ENCODE results near the gene KRT14. TPM values are rescaled to one million over a fixed set of nuclear protein-coding genes. Genes with fewer than 3 reads are reported as not detected.
"Not testable (repeated sequence)": the region's sequence is repeated elsewhere in the genome, so short reads cannot be mapped to it uniquely, and the experiment has no call there.

The KRT14 gene
- total and polyA plus RNA-seq, 2 donors = 0.14 TPM; not detected in 1

GRCh38 chr17:41627316-41628072 is 40.8 kb upstream of the KRT14 start:
- H3K36me3 ChIP-seq (ENCODE audit: insufficient read depth) = no peaks in the 10 kb centered on the region
- no peak overlapping the region for H3K4me3 ChIP-seq (ENCODE audit: low read depth, low read length)
- peaks cover 2% of the 10 kb centered on the region for H3K4me1 ChIP-seq (ENCODE audit: insufficient read depth)
- DNase-seq (ENCODE audit: extremely low spot score) = no peak
- no peak overlapping the region for H3K27ac ChIP-seq (ENCODE audit: low read depth)
- 86% methylated on average over 23 of the region's 23 CpGs for WGBS

DNA sequence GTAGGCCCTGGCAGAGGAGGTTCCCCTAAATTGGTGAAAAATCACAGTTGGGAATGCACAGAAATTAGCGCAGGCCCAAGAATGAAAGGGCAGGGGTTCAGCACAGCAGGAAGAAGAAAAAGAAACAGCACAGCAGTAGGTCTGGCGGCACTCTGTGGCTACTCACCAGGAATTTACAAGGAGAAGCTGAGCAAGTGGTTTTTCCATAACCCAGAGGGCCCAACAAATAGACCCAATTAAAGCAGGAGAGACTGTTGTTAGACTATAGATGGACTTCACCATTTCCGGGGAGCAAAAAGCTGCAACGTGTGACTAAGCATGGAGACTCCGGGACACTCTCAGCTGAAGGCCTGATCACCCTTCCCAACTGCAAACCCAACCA is 40.2 kb upstream of the KRT14 start:
- not testable (repeated sequence) for H3K36me3 ChIP-seq (ENCODE audit: insufficient read depth); H3K4me3 ChIP-seq (ENCODE audit: low read depth, low read length); H3K4me1 ChIP-seq (ENCODE audit: insufficient read depth); DNase-seq (ENCODE audit: extremely low spot score); H3K27ac ChIP-seq (ENCODE audit: low read depth)
- WGBS = 82% methylated on average over 5 of the region's 5 CpGs

- not testable (repeated sequence) for DNase-seq (ENCODE audit: extremely low spot score)
These were observed 39.6 kb upstream of the KRT14 start for GRCh38 chr17:41626028-41626913.

DNA sequence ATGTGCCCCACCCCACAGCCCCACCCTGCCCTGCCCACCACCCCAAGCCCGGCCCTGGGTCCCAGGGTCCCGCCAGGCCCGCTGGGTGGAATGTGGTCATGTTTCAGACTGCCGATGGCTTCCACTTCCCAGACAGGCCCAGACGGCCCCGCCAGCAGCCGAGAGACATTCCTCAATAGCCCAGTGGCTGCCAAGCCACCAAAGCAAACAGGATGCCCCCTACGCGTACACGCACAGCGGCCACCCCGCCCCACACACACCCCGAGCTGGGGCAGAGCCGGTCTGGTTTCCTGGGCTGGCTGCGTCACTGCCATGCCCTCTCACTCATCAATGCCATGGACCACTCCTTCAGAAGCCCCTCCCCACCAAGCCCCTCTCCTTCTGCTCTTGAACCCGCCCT is 38.9 kb upstream of the KRT14 start:
- no peaks in the 10 kb centered on the region for H3K36me3 ChIP-seq (ENCODE audit: insufficient read depth)
- H3K4me1 ChIP-seq (ENCODE audit: insufficient read depth) = peaks cover 2% of the 10 kb centered on the region
- H3K4me3 ChIP-seq (ENCODE audit: low read depth, low read length) = no peak overlapping the region
- WGBS = 77% methylated on average over 16 of the region's 16 CpGs
- H3K27ac ChIP-seq (ENCODE audit: low read depth) = no peak overlapping the region
- no peak for DNase-seq (ENCODE audit: extremely low spot score)

More at GRCh38 chr17:41626028-41626913, 39.6 kb upstream of the KRT14 start:
- 91% methylated on average over 17 of the region's 17 CpGs for WGBS
- not testable (repeated sequence) for H3K36me3 ChIP-seq (ENCODE audit: insufficient read depth); H3K4me1 ChIP-seq (ENCODE audit: insufficient read depth); H3K4me3 ChIP-seq (ENCODE audit: low read depth, low read length); H3K27ac ChIP-seq (ENCODE audit: low read depth)

DNA sequence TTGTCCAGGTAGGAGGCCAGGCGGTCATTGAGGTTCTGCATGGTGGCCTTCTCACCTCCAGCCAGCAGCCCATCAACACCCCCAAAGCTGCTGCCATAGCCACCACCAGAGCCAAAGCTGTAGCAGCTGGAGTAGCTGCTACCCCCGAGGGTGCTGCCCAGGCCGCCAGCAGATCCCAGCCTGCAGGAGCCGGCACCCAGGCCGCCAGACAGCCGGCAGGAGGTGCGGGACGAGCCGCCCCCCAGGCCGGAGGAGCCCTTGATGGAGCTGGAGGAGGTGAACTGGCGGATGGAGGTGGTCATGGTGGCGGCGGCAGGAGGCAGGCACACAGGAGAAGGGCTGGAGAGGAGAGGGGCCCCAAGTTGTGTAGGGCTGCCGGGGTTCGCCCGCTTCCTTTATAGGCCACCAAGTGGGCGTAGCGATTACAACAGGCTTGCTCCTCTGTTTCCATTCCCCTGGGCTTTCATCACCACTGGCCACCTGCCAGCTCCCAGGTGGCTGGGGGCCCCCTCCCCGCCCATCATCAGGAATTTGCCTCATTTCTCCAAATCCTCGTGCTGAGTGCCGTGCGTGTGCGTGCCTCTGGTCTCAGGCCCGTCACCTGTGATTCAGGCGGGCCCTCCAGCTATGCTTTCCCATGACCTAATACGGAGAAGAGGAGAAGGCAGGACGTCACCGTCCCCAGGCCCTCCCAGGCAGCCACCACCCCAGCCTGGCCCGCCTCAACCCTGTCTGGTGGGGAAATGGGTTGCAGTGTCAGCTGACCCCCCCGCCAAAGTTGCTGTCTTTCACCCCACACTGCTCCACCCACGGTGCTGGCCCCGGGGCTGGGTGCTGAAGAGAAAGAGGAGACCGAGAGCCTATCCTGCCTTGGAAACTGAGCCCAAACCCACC is 37.8 kb upstream of the KRT14 start, which contains the start of gene KRT17:
Gene KRT17 (minus strand): TSS at position 368 of the 894 bp plus-strand sequence. CDS start 66 bp downstream, at position 302.
- no peaks in the 10 kb centered on the region for H3K36me3 ChIP-seq (ENCODE audit: insufficient read depth)
- 63% methylated on average over 33 of the region's 33 CpGs for WGBS
- peak within 1 kb of the TSS; percentile 43 for H3K27ac ChIP-seq (ENCODE audit: low read depth)
- no peak within 1 kb of the TSS for H3K4me3 ChIP-seq (ENCODE audit: low read depth, low read length)
- peaks cover 2% of the 10 kb centered on the region for H3K4me1 ChIP-seq (ENCODE audit: insufficient read depth)
- DNase-seq (ENCODE audit: extremely low spot score) = no peak

- not testable (repeated sequence) for H3K36me3 ChIP-seq (ENCODE audit: insufficient read depth); H3K4me1 ChIP-seq (ENCODE audit: insufficient read depth); H3K4me3 ChIP-seq (ENCODE audit: low read depth, low read length); DNase-seq (ENCODE audit: extremely low spot score)
- WGBS = 57% methylated on average over 10 of the region's 10 CpGs
- H3K27ac ChIP-seq (ENCODE audit: low read depth) = peak overlapping the region; percentile 40
These were observed 36.6 kb upstream of the KRT14 start for GRCh38 chr17:41623184-41623861.

- H3K4me3 ChIP-seq (ENCODE audit: low read depth, low read length) = not testable (repeated sequence)
These were observed 35.9 kb upstream of the KRT14 start for GRCh38 chr17:41622340-41623183.

GRCh38 chr17:41621916-41622315 is 35.2 kb upstream of the KRT14 start:
- WGBS = 90% methylated on average over 2 of the region's 2 CpGs
- H3K36me3 ChIP-seq (ENCODE audit: insufficient read depth) = no peaks in the 10 kb centered on the region
- H3K27ac ChIP-seq (ENCODE audit: low read depth) = no peak overlapping the region
- peaks cover 2% of the 10 kb centered on the region for H3K4me1 ChIP-seq (ENCODE audit: insufficient read depth)
- no peak for DNase-seq (ENCODE audit: extremely low spot score)
- no peak overlapping the region for H3K4me3 ChIP-seq (ENCODE audit: low read depth, low read length)

More at GRCh38 chr17:41622340-41623183, 35.9 kb upstream of the KRT14 start:
- H3K4me1 ChIP-seq (ENCODE audit: insufficient read depth); H3K36me3 ChIP-seq (ENCODE audit: insufficient read depth); DNase-seq (ENCODE audit: extremely low spot score): not testable (repeated sequence)
- H3K27ac ChIP-seq (ENCODE audit: low read depth) = peak overlapping the region; percentile 40
- 82% methylated on average over 19 of the region's 19 CpGs for WGBS

DNA sequence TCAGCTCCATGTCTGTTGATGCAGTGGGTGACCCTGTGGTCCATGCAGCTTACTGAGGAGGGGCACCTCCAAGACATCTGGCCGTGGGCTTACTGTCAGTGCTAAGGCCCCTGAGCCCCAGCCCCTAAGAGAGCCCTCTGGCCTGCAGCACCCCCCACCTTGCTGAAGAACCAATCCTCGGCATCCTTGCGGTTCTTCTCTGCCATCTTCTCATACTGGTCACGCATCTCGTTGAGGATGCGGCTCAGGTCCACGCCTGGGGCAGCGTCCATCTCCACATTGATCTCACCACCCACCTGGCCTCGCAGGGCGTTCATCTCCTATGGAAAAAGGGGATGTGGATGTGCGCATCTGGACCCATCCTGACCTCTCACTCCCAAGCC is 34.7 kb upstream of the KRT14 start:
- not testable (repeated sequence) for H3K27ac ChIP-seq (ENCODE audit: low read depth); H3K4me3 ChIP-seq (ENCODE audit: low read depth, low read length); H3K4me1 ChIP-seq (ENCODE audit: insufficient read depth); H3K36me3 ChIP-seq (ENCODE audit: insufficient read depth); DNase-seq (ENCODE audit: extremely low spot score)
- 93% methylated on average over 11 of the region's 11 CpGs for WGBS

DNA sequence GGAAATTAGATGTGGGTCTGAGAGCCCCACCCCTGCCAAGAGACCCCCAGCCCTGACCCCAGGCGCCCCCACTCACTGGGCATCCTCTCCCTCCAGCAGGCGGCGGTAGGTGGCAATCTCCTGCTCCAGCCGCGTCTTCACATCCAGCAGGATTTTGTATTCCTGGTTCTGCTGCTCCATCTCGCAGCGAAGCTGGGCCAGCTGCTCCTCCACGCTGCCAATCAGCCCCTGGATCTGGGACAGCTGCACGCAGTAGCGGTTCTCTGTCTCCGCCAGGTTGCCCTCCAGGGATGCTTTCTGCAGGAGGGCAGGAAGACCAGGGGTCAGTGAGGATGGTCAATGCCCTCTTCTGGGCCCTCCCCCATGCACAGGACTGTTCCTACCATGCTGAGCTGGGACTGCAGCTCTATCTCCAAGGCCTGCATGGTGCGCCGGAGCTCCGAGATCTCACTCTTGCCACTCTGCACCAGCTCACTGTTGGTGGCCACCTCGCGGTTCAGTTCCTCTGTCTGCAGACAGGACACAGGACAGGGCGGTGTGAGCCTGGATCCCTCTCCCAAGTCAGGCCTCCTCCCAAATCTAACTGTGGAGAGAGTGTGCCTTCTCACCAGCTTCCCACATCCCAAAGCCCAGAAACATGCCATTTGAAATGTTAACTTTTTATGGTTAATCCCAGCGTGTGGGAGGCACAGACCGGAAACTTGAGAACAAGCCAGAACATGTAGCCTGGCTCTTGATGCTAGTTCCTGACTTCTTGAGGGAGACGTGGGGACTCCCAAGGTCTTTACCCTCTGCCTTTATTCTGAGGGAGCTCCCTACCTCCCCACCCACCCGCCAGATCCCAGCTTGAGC is 34.1 kb upstream of the KRT14 start:
- WGBS = 74% methylated on average over 21 of the region's 21 CpGs
- no peak for DNase-seq (ENCODE audit: extremely low spot score)
- Histone ChIP-seq H3K4me3 (ENCODE audit: low read depth, low read length) (no peak overlapping the region), H3K36me3 (ENCODE audit: insufficient read depth) (no peaks in the 10 kb centered on the region), H3K4me1 (ENCODE audit: insufficient read depth) (peaks cover 2% of the 10 kb centered on the region), H3K27ac (ENCODE audit: low read depth) (no peak overlapping the region)

DNA sequence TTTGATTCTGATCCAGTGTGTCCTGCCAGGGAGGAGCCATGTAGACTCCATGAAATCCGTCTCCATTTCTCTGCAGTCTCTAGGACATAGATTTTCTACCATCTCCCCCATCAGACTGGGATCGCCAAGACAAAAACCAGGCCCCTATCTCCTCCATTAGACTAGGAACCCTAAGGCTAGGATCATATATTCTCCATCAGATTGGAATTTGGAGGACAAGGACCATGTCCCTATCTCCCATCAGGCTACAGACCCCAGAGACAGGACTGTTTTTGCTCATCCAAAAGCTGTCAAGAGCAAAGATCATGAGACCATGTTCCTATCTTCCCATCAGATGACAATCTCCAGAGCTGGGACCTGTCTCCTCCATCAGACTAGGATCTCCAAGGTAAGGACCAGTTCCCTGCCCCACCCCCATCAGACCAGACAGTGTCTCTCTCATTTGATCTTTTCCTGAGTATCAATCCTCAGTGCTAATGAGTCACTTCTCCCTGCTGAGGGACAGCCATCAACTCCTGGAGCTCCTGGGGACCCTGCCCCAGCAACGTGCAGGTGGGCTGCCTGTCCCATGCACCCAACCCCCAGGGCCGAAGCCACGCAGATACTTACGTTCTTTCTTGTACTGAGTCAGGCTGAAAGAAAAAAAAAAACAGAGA is 33.4 kb upstream of the KRT14 start:
- not testable (repeated sequence) for DNase-seq (ENCODE audit: extremely low spot score); H3K4me3 ChIP-seq (ENCODE audit: low read depth, low read length); H3K27ac ChIP-seq (ENCODE audit: low read depth); H3K36me3 ChIP-seq (ENCODE audit: insufficient read depth); H3K4me1 ChIP-seq (ENCODE audit: insufficient read depth)
- 91% methylated on average over 6 of the region's 6 CpGs for WGBS

Measured in urinary bladder (tissue), 4 donors.